Pancreas (tissue), 10 donors: ENCODE data around the gene IFIT5. TPM values are rescaled to one million over a fixed set of nuclear protein-coding genes. Genes with fewer than 3 reads are reported as not detected.

Source experiments
- ATAC-seq, 4 donors: fragments of 200-7000 bp; cut with Tn5 transposase; one replicate each; pipeline versions ENCODE4 v1.8.0 to v1.9.1; 2020; ENCODE audit warnings: mild to moderate bottlenecking in 4 of 4, moderate library complexity in 4 of 4
- DNase-seq, 6 donors: peaks; one replicate each; pipeline ENCODE4 v3.0.0-alpha.2; 2020
- FAIRE-seq: peaks from 2 replicates; lab custom pipeline; 2012; peaks lifted over from hg19 to GRCh38; lab: Jason Lieb, UNC
- H3K27ac ChIP-seq, 4 donors: fragments of 200-600 bp; sonication (generic); 1 replicate in 3 of 4; 2 replicates in 1 of 4; pipeline versions ENCODE4 v1.5.0 to v1.8.0; 2020
- H3K27me3 ChIP-seq, 4 donors: fragments of 200-600 bp; one replicate each; pipeline ENCODE4 v1.8.0; 2021
- H3K36me3 ChIP-seq, 3 donors: fragments of 200-600 bp; sonication (generic) in 1 of 3; one replicate each; pipeline versions ENCODE4 v1.5.0 to v1.8.0; 2020 to 2021
- H3K4me1 ChIP-seq, 3 donors: fragments of 200-600 bp; one replicate each; pipeline ENCODE4 v1.8.0; 2021
- H3K4me3 ChIP-seq, 4 donors: fragments of 200-600 bp; sonication (generic) in 2 of 4; one replicate each; pipeline versions ENCODE4 v1.5.0 to v1.8.0; 2020 to 2021
- H3K9me3 ChIP-seq, 4 donors: fragments of 200-600 bp; one replicate each; pipeline ENCODE4 v1.8.0; 2021
- WGBS, 2 donors: extraction: QIAGEN DNeasy Blood & Tissue Kit; methylation state at CpG; one replicate each; pipeline ENCODE4 v1.1.7; 2013; 5-methylcytosine and 5-hydroxymethylcytosine counted together
- intact Hi-C, 3 donors: fragments of 100-400 bp; cut with DNase I; formaldehyde crosslinking; loops; one replicate each; pipeline versions ENCODE4 v1.11.1 to v1.14.2; 2022
- polyA plus RNA-seq, 2 donors: library from polyadenylated mRNA; stranded (reverse); fragments of 200-250 nt; gene quantifications; one replicate each; pipeline ENCODE4 v1.2.3, GENCODE V29; 2013
- total RNA-seq, 6 donors: library from RNA; stranded (reverse); fragmentation: NEBNext Ultra II Directional in 4 of 6; extraction: Animal tissue kit (Norgen Biotek cat#: 25700) in 4 of 6; gene quantifications; one replicate each; pipeline versions ENCODE4 v1.2.1 to v1.2.4, GENCODE V29; 2021 to 2023
- TF ChIP-seq, protein P1 (sequence below), 4 donors: fragments of 200-600 bp; sonication (generic) in 3 of 4; IDR thresholded peaks; one replicate each; pipeline versions ENCODE4 v1.5.0 to v1.8.0; 2021; ENCODE audit warnings: antibody characterized with exemption in 4 of 4
- donor health status: healthy with polysubstance abuse.
- donor health status: DM: no; HTN: no; CAD: no; lungs with moderate emphysema.
- donor health status: DM: no; HTN: no; CAD: no.
- donor health status: control.
- donor health status: control.
- donor health status: Bipolar disorder and iron deficiency.
- donor health status: DM: yes; HTN: yes; CAD: no.
- donor health status: DM: no; HTN: no; CAD: no.
- donor health status: DM: no; HTN: no; CAD: no.
- donor health status: DM: yes; HTN: yes; CAD: no.

Gene IFIT5
- total and polyA plus RNA-seq, 8 donors = 2.9 to 8.1 (median 4.2) TPM

DNA sequence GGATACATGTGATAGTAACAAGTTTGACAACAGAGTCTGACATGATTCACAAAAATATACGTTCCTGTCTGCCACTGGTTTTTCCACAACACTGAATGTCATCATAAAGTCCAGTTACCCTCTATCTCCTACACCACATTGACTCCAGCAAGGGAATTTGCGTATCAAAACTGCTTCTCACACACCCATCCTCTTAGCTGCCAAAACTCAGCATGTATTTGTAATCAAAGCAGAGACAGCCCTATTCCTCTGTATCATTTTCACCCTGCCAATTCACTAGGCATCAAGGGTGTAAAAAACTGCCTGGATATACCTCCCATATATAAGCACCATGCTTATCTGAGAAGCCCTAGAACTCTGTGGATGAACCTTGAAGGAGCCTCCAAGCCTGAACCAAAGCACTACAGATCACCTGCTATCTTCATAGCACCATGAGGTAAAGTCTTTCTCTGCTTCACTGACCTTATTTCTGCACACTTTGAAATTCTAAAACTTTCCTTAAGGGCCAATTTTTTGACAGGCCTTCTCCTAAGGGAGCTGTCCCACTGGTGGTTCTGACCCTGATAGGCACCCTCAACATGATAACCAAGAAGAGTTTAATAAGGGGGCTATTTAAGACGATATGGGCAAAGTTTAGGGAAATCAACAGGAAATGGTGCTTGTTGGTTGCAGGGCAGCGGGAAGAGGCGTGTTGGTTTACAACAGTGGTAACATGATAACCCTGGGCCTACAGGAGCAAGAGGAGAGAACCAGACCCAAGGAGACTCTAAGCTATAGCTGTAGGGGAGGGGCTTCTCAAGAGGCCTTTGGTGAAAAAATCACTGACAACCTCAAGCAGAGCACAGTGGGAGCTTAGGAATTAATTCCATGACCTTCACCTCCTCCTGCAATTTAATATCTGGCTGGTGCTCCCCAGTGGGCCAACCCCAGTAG, 36.4 kb upstream of the IFIT5 start, which contains the start of gene IFIT1B:
TSS of gene IFIT1B (plus strand) at position 352 of the 933 bp plus-strand sequence. CDS start at position 432, 80 bp downstream.
- no peaks in the 10 kb centered on the region for H3K36me3 ChIP-seq
- no peaks in the 10 kb centered on the region for H3K27me3 ChIP-seq
- peaks cover 21 to 27% (median 24%) of the 10 kb centered on the region in 3 donors for H3K4me1 ChIP-seq
- FAIRE-seq (no peak), DNase-seq (no peak), ATAC-seq (no peak)
- H3K4me3 ChIP-seq = no peak within 1 kb of the TSS
- H3K9me3 ChIP-seq = no peaks in the 10 kb centered on the region
- no peak within 1 kb of the TSS for H3K27ac ChIP-seq
- 88 to 90% methylated on average over 5 of the region's 5 CpGs for WGBS, 2 donors
- TF ChIP-seq, protein P1, sequence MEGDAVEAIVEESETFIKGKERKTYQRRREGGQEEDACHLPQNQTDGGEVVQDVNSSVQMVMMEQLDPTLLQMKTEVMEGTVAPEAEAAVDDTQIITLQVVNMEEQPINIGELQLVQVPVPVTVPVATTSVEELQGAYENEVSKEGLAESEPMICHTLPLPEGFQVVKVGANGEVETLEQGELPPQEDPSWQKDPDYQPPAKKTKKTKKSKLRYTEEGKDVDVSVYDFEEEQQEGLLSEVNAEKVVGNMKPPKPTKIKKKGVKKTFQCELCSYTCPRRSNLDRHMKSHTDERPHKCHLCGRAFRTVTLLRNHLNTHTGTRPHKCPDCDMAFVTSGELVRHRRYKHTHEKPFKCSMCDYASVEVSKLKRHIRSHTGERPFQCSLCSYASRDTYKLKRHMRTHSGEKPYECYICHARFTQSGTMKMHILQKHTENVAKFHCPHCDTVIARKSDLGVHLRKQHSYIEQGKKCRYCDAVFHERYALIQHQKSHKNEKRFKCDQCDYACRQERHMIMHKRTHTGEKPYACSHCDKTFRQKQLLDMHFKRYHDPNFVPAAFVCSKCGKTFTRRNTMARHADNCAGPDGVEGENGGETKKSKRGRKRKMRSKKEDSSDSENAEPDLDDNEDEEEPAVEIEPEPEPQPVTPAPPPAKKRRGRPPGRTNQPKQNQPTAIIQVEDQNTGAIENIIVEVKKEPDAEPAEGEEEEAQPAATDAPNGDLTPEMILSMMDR (IDR thresholded peaks at IDR 0.05) = no peak
- intact Hi-C loops = no loop called here

DNA sequence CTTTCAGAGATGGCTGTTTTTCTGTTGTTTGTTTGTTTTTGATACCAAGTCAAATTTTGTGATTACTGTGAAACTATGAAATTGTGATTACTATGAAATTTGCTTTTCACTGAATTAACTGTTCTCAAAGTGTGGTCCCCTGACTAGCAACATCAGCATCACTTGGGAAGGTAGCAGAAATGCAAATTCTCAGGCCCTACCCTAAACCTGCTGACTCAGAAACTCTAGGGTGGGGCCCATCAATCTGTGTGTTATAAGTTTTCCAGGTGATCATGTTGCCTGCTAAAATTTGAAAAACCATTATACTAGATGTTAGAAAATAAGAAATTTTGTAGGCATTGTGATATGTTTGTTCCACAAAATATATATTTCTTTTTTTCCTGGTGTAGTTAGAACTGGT, 35.3 kb upstream of the IFIT5 start:
- DNase-seq (no peak), ATAC-seq (no peak), FAIRE-seq (no peak)
- TF ChIP-seq, protein P1 (IDR thresholded peaks at IDR 0.05) = no peak
- H3K36me3 ChIP-seq = no peaks in the 10 kb centered on the region
- intact Hi-C loops = no loop called here
- no peaks in the 10 kb centered on the region for H3K9me3 ChIP-seq
- H3K4me1 ChIP-seq = peaks cover 12 to 16% (median 15%) of the 10 kb centered on the region in 3 donors
- H3K4me3 ChIP-seq = no peak overlapping the region
- no peaks in the 10 kb centered on the region for H3K27me3 ChIP-seq
- H3K27ac ChIP-seq = no peak overlapping the region

DNA sequence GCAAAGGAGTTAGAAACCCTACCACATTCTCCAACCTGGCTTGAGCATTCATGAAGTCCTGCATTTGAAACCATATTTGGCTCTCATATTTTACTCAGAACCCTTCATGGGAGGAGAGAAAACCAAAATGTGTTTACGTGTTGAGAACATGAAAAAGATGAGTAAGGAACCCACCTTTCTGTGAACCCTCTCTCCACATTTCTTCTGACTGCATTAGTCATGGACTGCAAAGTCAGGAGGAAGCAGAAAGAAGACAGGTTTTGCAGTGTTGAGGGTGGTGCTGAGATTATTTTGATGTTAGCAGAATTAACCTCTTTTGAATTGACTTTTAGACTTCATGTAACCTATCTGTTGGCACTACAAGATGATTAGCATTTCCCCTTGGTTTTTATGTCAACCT, 31.6 kb upstream of the IFIT5 start:
- TF ChIP-seq, protein P1 (IDR thresholded peaks at IDR 0.05) = no peak
- no peaks in the 10 kb centered on the region for H3K27me3 ChIP-seq
- H3K36me3 ChIP-seq = no peaks in the 10 kb centered on the region
- ATAC-seq (no peak), FAIRE-seq (no peak), DNase-seq (no peak)
- no peak overlapping the region for H3K27ac ChIP-seq
- no peaks in the 10 kb centered on the region for H3K4me1 ChIP-seq
- no peaks in the 10 kb centered on the region for H3K9me3 ChIP-seq
- intact Hi-C loops = no loop called here
- no peak overlapping the region for H3K4me3 ChIP-seq
- WGBS, 2 donors = 83 to 88% methylated on average over 1 of the region's 1 CpG

DNA sequence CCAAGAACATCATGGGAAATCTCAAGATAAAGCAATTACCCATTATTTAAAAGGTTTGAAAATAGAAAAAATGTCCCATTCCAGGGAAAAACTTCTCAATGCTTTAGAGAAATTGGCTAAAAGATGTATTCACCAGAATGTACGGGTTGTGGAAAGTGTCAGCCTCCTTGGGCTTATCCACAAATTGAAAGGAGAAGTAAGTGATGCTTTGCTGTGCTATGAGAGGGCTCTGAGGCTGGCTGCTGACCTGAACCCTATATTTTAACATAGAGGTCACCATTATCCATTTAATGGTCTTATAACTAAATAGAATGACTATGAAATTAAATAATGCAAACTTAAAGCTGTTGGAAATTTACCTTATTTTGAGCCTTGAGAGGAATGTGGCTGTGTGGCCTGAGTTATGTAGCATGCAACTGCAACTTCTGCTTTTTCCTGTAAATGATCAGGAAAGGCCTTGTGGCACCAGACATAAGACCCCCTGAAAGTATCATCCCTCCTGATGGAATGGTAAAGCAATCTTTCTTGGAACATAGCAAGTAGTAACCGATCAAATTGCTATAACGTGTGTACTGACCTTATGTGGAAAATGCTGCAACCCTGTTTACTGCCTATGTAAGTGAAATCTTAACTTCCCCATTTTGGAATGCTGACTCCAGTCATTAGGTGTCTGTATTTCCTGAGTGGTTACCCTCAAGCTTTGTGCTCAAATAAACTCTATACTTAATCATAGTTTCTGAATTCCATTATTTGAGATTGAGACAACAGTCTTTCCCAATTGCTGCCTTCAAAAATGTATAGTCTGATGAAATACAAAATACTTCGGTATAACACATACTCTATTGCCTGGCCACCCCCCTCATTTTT, 29.7 kb upstream of the IFIT5 start:
- Histone ChIP-seq H3K4me3 (no peak overlapping the region), H3K27ac (no peak overlapping the region), H3K36me3 (no peaks in the 10 kb centered on the region), H3K27me3 (no peaks in the 10 kb centered on the region), H3K9me3 (no peaks in the 10 kb centered on the region), H3K4me1 (no peaks in the 10 kb centered on the region)
- DNase-seq (no peak), ATAC-seq (peak in 2 of 4 donors; percentile 52 to 73), FAIRE-seq (no peak)
- intact Hi-C loops = no loop called here
- WGBS, 2 donors = 83 to 94% methylated on average over 4 of the region's 4 CpGs
- TF ChIP-seq, protein P1 (IDR thresholded peaks at IDR 0.05) = no peak
